OCI-LY7 (cell line): ENCODE data around the gene TMEM231. TPM values are rescaled to one million over a fixed set of nuclear protein-coding genes. Genes with fewer than 3 reads are reported as not detected.
"Not testable (repeated sequence)": the region's sequence is repeated elsewhere in the genome, so short reads cannot be mapped to it uniquely, and the experiment has no call there.

Experiments
- BruUV-seq: library from RNA; stranded (reverse); fragments of 400-500 nt; replicated peaks from 2 replicates; lab custom pipeline; 2021; lab: Mats Ljungman, UMichigan
- CTCF ChIA-PET: fragments of 300-600 bp; sonication (Branson Sonifier 250); formaldehyde crosslinking; loops from one replicate; lab custom pipeline; 2022; ENCODE audit warnings: antibody characterized with exemption; ENCODE audit not compliant: unreplicated experiment; lab: Charles Lee
- POLR2A ChIA-PET: fragments of 300-600 bp; sonication (Branson Sonifier 250); formaldehyde crosslinking; loops from one replicate; lab custom pipeline; 2022; ENCODE audit warnings: antibody characterized with exemption; lab: Charles Lee
- DNase-seq: peaks from one replicate; pipeline ENCODE4 v3.0.0-alpha.2; 2015; ENCODE audit warnings: low spot score
- H2AFZ ChIP-seq: fragments of 200-600 bp; sonication (generic), shearing (Covaris generic); 2 replicates; pipeline ENCODE4 v1.6.1; 2014; ENCODE audit warnings: mild to moderate bottlenecking, antibody characterized with exemption, low read length, moderate library complexity
- H3K27ac ChIP-seq: fragments of 200-600 bp; sonication (generic); 2 replicates; pipeline ENCODE4 v1.5.1; 2014; ENCODE audit warnings: mixed run types, low read depth, mild to moderate bottlenecking, moderate library complexity, low read length, inconsistent platforms; ENCODE audit not compliant: poor library complexity, severe bottlenecking
- H3K36me3 ChIP-seq: fragments of 200-600 bp; sonication (generic); 2 replicates; pipeline ENCODE4 v1.6.1; 2014; ENCODE audit warnings: mild to moderate bottlenecking, antibody characterized with exemption, low read length, moderate library complexity, mixed read lengths; ENCODE audit not compliant: insufficient read depth
- H3K4me1 ChIP-seq: fragments of 200-600 bp; sonication (generic); 2 replicates; pipeline ENCODE4 v1.5.1; 2014; ENCODE audit warnings: mild to moderate bottlenecking, low read length; ENCODE audit not compliant: insufficient read depth, poor library complexity, severe bottlenecking
- H3K4me2 ChIP-seq: fragments of 200-600 bp; sonication (generic); 2 replicates; pipeline ENCODE4 v1.6.1; 2014; ENCODE audit warnings: mild to moderate bottlenecking, low read length
- H3K4me3 ChIP-seq: fragments of 200-600 bp; sonication (generic); 2 replicates; pipeline ENCODE4 v1.5.1; 2014; ENCODE audit warnings: mild to moderate bottlenecking, low read depth, low read length; ENCODE audit not compliant: poor library complexity, severe bottlenecking
- H3K79me2 ChIP-seq: fragments of 200-600 bp; sonication (generic); 2 replicates; pipeline ENCODE4 v1.6.1; 2016; ENCODE audit warnings: low read depth, mild to moderate bottlenecking, low read length, moderate library complexity, mixed read lengths; ENCODE audit not compliant: insufficient read depth
- H3K9me2 ChIP-seq: fragments of 200-600 bp; sonication (generic); 2 replicates; pipeline ENCODE4 v1.6.1; 2016; ENCODE audit warnings: mild to moderate bottlenecking, low read length, mixed read lengths; ENCODE audit not compliant: insufficient read depth
- H3K9me3 ChIP-seq: fragments of 200-600 bp; sonication (generic); 2 replicates; pipeline ENCODE4 v1.6.1; 2014; ENCODE audit warnings: mild to moderate bottlenecking, mixed run types, low read length, mixed read lengths
- H4K20me1 ChIP-seq: fragments of 200-600 bp; sonication (generic); 2 replicates; pipeline ENCODE4 v1.6.1; 2014; ENCODE audit warnings: mild to moderate bottlenecking, antibody characterized with exemption, low read length, moderate library complexity, mixed read lengths; ENCODE audit not compliant: insufficient read depth
- EZH2phosphoT487 ChIP-seq: fragments of 200-600 bp; sonication (generic); IDR thresholded peaks from 2 replicates; pipeline ENCODE4 v1.6.1; 2018; ENCODE audit warnings: low read depth, borderline replicate concordance, mild to moderate bottlenecking, mixed run types, antibody characterized with exemption, low read length, moderate library complexity, mixed read lengths
- intact Hi-C: fragments of 100-400 bp; cut with micrococcal nuclease; formaldehyde crosslinking; loops from one replicate; pipeline ENCODE4 v1.10.0; 2022; ENCODE audit not compliant: unreplicated experiment
- total RNA-seq, 2 experiments: library from RNA; depleted of rRNA in 1 of 2; stranded (reverse); fragments of >200 nt in 1 of 2; shearing (Covaris generic) in 1 of 2; gene quantifications; 2 replicates each; pipeline ENCODE4 v1.2.3, GENCODE V29; 2014 to 2022
- TF ChIP-seq, protein P1 (sequence below): fragments of 200-600 bp; sonication (generic); conservative IDR thresholded peaks from 2 replicates; pipeline ENCODE4 v1.5.1; 2014; ENCODE audit warnings: mild to moderate bottlenecking, antibody characterized with exemption, low read length, moderate library complexity, mixed read lengths

Gene TMEM231
- total RNA-seq, 2 experiments from 2014 or later: 6.6 to 6.9 TPM

GRCh38 chr16:75593308-75593707 lies 37.3 kb upstream of the TMEM231 start:
- Histone ChIP-seq H3K9me2 (no peaks in the 10 kb centered on the region), H3K4me1 (peaks cover 15% of the 10 kb centered on the region), H3K4me3 (no peak overlapping the region), H3K4me2 (no peak overlapping the region), H4K20me1 (no peaks in the 10 kb centered on the region), H3K27ac (no peak overlapping the region), H3K79me2 (no peaks in the 10 kb centered on the region), H3K36me3 (peaks cover 25% of the 10 kb centered on the region), H3K9me3 (0 out of 2 replicates have a peak, but pooled peaks cover 6% of the 10 kb centered on the region), H2AFZ (no peak overlapping the region)
- ChIA-PET CTCF (no interaction called here), POLR2A (interaction anchor here (0.5 to 0.8 kb wide), 2 partner anchors 11 to 65 kb away, joined by 3 read pairs; no protein-coding TSS in a partner anchor)
- BruUV-seq: no TSS peak
- TF ChIP-seq EZH2phosphoT487: no peak
- TF ChIP-seq, protein P1, sequence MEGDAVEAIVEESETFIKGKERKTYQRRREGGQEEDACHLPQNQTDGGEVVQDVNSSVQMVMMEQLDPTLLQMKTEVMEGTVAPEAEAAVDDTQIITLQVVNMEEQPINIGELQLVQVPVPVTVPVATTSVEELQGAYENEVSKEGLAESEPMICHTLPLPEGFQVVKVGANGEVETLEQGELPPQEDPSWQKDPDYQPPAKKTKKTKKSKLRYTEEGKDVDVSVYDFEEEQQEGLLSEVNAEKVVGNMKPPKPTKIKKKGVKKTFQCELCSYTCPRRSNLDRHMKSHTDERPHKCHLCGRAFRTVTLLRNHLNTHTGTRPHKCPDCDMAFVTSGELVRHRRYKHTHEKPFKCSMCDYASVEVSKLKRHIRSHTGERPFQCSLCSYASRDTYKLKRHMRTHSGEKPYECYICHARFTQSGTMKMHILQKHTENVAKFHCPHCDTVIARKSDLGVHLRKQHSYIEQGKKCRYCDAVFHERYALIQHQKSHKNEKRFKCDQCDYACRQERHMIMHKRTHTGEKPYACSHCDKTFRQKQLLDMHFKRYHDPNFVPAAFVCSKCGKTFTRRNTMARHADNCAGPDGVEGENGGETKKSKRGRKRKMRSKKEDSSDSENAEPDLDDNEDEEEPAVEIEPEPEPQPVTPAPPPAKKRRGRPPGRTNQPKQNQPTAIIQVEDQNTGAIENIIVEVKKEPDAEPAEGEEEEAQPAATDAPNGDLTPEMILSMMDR: no peak
- intact Hi-C loops: no loop called here
- no peak for DNase-seq

DNA sequence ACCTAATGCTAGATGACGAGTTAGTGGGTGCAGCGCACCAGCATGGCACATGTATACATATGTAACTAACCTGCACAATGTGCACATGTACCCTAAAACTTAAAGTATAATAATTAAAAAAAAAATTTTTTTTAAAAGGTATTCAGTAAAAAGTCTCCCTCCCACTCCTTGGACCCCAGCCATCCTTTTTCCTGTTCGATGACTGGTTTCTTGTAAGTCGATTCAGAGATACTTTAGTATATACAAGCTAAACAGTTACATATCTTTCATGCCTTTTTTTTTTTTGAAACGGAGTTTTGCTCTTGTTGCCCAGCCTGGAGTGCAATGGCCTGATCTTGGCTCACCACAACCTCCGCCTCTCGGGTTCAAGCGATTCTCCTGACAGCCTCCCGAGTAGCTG lies 35.9 kb upstream of the TMEM231 start:
- Histone ChIP-seq H3K36me3 (peaks cover 11% of the 10 kb centered on the region), H3K4me1 (peaks cover 15% of the 10 kb centered on the region)
- H3K79me2 ChIP-seq, BruUV-seq, CTCF ChIA-PET, H3K4me3 ChIP-seq, H3K9me2 ChIP-seq, H3K9me3 ChIP-seq, intact Hi-C loops, H2AFZ ChIP-seq, H3K27ac ChIP-seq, DNase-seq, H3K4me2 ChIP-seq, H4K20me1 ChIP-seq: not testable (repeated sequence)
- POLR2A ChIA-PET: interaction anchor here (1.2 kb wide), 1 partner anchor 75 kb away, joined by 3 read pairs; no protein-coding TSS in a partner anchor

DNA sequence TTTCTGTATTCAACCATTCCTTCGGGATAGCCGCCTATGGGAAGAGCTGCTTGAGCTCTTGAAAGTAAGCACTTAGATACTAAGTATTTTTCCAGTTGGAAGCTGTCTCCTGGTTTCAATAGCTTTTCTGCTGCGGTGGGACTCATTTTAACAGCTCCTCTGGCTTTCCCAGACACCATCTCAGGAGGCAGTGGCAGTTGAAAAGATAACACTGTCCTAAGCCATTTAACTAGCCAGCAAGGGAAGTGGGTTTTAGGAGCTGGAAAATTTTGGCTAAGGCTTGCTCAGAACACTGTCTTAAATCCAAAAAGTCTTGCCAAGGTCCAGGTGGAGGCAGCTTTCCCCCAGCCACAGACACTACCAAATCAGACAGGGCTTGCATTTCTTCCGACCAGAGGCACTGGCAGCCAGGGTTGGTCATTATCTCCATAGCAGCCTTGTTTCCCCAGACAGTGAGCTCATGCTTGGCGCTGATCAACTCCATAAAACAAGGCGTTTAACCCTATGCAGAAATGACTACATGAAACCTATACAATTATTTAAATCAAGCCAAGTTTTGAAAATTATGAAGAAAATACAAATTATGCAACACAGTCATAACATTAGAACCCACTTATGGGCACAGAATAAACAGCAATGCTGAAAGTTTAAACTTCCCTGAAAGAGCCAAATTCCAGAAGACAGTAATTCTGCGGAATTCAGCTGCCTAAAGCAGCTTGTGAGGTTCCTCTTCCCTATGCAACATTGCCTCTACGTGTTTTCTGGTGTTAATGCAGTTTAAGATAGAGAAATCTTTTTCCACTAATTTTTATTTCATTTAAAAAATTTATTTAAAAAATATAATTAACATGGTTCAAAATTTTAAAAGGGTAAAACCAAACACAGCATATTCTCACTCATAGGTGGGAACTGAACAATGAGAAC lies 35.1 kb upstream of the TMEM231 start:
- no peak overlapping the region for H3K4me2 ChIP-seq
- DNase-seq: no peak
- H3K9me2 ChIP-seq: no peaks in the 10 kb centered on the region
- intact Hi-C loops: no loop called here
- BruUV-seq: no TSS peak
- no peaks in the 10 kb centered on the region for H3K9me3 ChIP-seq
- no peak overlapping the region for H2AFZ ChIP-seq
- ChIA-PET CTCF (no interaction called here), POLR2A (interaction anchor here (0.6 to 1.2 kb wide), 2 partner anchors 29 to 74 kb away, joined by 3 read pairs; no protein-coding TSS in a partner anchor)
- TF ChIP-seq, protein P1: no peak
- no peak for TF ChIP-seq EZH2phosphoT487
- H4K20me1 ChIP-seq: no peaks in the 10 kb centered on the region
- H3K79me2 ChIP-seq: no peaks in the 10 kb centered on the region
- H3K4me1 ChIP-seq: peaks cover 15% of the 10 kb centered on the region
- H3K27ac ChIP-seq: no peak overlapping the region
- no peak overlapping the region for H3K4me3 ChIP-seq
- H3K36me3 ChIP-seq: peaks cover 7% of the 10 kb centered on the region; the same call in 1 of the 2 replicates
